Stimulated activated CD4-positive, alpha-beta T cell treated with anti-CD3 and anti-CD28 coated beads, Interleukin-12 subunit alpha, Interleukin-12 subunit beta, amount 100 ng/mL, for 24 hours (primary cell): Measurements from ENCODE around the gene PLEKHG4.

Experiments
- DNase-seq, 2 experiments: peaks; one replicate each; pipeline ENCODE4 v3.0.0-alpha.2; 2020; ENCODE audit warnings: low read depth in 2 of 2

Gene PLEKHG4

GRCh38 chr16:67244387-67245185 is 34.7 kb upstream of the PLEKHG4 start:
- peak; percentile 50 to 69 for DNase-seq

- no peak for DNase-seq
Observed at GRCh38 chr16:67245186-67245585, 34.1 kb upstream of the PLEKHG4 start.

GRCh38 chr16:67245674-67246080 is 33.7 kb upstream of the PLEKHG4 start:
- no peak for DNase-seq

GRCh38 chr16:67246081-67246755 is 33.1 kb upstream of the PLEKHG4 start:
- peak in 1 of 2 experiments; percentile 47 for DNase-seq

- peak in 1 of 2 experiments; percentile 43 for DNase-seq
Observed at GRCh38 chr16:67246756-67247191, 32.6 kb upstream of the PLEKHG4 start.

- peak; percentile 93 to 100 for DNase-seq
Observed at GRCh38 chr16:67247192-67248072, 31.9 kb upstream of the PLEKHG4 start, which contains the start of gene FHOD1. Gene FHOD1 (minus strand): TSS chr16:67247481. CDS start chr16:67247410, 71 bp downstream.

GRCh38 chr16:67248073-67248400 is 31.3 kb upstream of the PLEKHG4 start:
- no peak for DNase-seq

- no peak for DNase-seq
Observed at GRCh38 chr16:67248401-67249177, 30.7 kb upstream of the PLEKHG4 start, which contains the start of gene SLC9A5. Gene SLC9A5 (plus strand): TSS chr16:67248979. CDS start chr16:67249015, 36 bp downstream.

- no peak for DNase-seq
Observed at GRCh38 chr16:67249178-67250044, 29.9 kb upstream of the PLEKHG4 start.

GRCh38 chr16:67250045-67250327 is 29.3 kb upstream of the PLEKHG4 start:
- no peak for DNase-seq

GRCh38 chr16:67252609-67253497 is 26.5 kb upstream of the PLEKHG4 start:
- no peak for DNase-seq

- no peak for DNase-seq
Observed at GRCh38 chr16:67254801-67255552, 24.4 kb upstream of the PLEKHG4 start.

GRCh38 chr16:67255553-67256221 is 23.6 kb upstream of the PLEKHG4 start:
- DNase-seq, result no peak

GRCh38 chr16:67256701-67257230 is 22.6 kb upstream of the PLEKHG4 start:
- DNase-seq, result no peak

GRCh38 chr16:67257486-67258160 is 21.7 kb upstream of the PLEKHG4 start:
- no peak for DNase-seq

GRCh38 chr16:67258161-67258835 is 21.0 kb upstream of the PLEKHG4 start:
- no peak for DNase-seq

- DNase-seq, result no peak
Observed at GRCh38 chr16:67259705-67260104, 19.6 kb upstream of the PLEKHG4 start.
